HCT116 (cell line): ENCODE data around the gene AGTRAP. TPM values are rescaled to one million over a fixed set of nuclear protein-coding genes. Genes with fewer than 3 reads are reported as not detected.

Source experiments
- ATAC-seq: fragments of 200-7000 bp; cut with Tn5 transposase; 2 replicates; pipeline ENCODE4 v1.9.1; 2020; ENCODE audit warnings: mild to moderate bottlenecking, moderate library complexity
- BruUV-seq: library from RNA; stranded (reverse); fragments of 400-500 nt; replicated peaks from 2 replicates; lab custom pipeline; 2021; lab: Mats Ljungman, UMichigan
- CTCF ChIA-PET: fragments of 300-600 bp; sonication (Branson Sonifier 250); formaldehyde crosslinking; loops from one replicate; lab custom pipeline; 2021; ENCODE audit warnings: antibody characterized with exemption; lab: Charles Lee
- POLR2A ChIA-PET: fragments of 300-600, 350-600 bp; sonication (Branson Sonifier 250); formaldehyde crosslinking; loops from one replicate; lab custom pipeline; 2021; ENCODE audit warnings: antibody characterized with exemption; lab: Charles Lee
- RAD21 ChIA-PET, 2 experiments: fragments of 300-600 bp; sonication (Branson Sonifier 250); formaldehyde crosslinking; loops; one replicate each; lab custom pipeline; 2023; ENCODE audit warnings: low total read pairs in 2 of 2; ENCODE audit not compliant: uncharacterized antibody in 2 of 2, unreplicated experiment in 2 of 2, low non-redundant PET in 1 of 2; lab: Charles Lee
- DNase-seq: peaks from one replicate; pipeline ENCODE4 v3.0.0-alpha.2; 2010; ENCODE audit warnings: low read depth, low spot score
- H2AFZ ChIP-seq: fragments of 200-600 bp; shearing (Covaris generic), sonication (generic); 2 replicates; pipeline ENCODE4 v1.6.1; 2017; ENCODE audit warnings: low read depth, mixed run types, mixed read lengths, antibody characterized with exemption, low read length; ENCODE audit not compliant: poor library complexity, severe bottlenecking
- H3K27ac ChIP-seq: 2 replicates; pipeline ENCODE4 v1.5.1; 2012; ENCODE audit warnings: low read depth, low read length
- H3K27me3 ChIP-seq: fragments of 200-600 bp; sonication (generic); 2 replicates; pipeline ENCODE4 v1.6.1; 2016; ENCODE audit warnings: mixed run types, low read length, mixed read lengths; ENCODE audit not compliant: insufficient read depth
- H3K36me3 ChIP-seq, 2 experiments: fragments of 200-500 bp in 1 of 2; fragments of 200-600 bp in 1 of 2; sonication (Bioruptor generic) in 1 of 2; sonication (generic) in 1 of 2; 2 replicates each; pipeline versions ENCODE4 v1.5.1 to v1.6.1; 2014 to 2016; ENCODE audit warnings: low read length in 2 of 2, inconsistent platforms in 1 of 2, mixed read lengths in 1 of 2, mixed run types in 1 of 2; ENCODE audit not compliant: insufficient read depth in 2 of 2, control insufficient read depth in 1 of 2
- H3K4me1 ChIP-seq, 2 experiments: fragments of 200-600 bp in 1 of 2; sonication (generic) in 1 of 2; 2 replicates each; pipeline versions ENCODE4 v1.5.1 to v1.6.1; 2012 to 2017; ENCODE audit warnings: low read length in 2 of 2, inconsistent platforms in 1 of 2, mild to moderate bottlenecking in 1 of 2, mixed read lengths in 1 of 2, mixed run types in 1 of 2, moderate library complexity in 1 of 2; ENCODE audit not compliant: insufficient read depth in 2 of 2, control insufficient read depth in 1 of 2
- H3K4me2 ChIP-seq: fragments of 200-600 bp; sonication (generic); 2 replicates; pipeline ENCODE4 v1.6.1; 2017; ENCODE audit warnings: mixed run types, low read length, mixed read lengths
- H3K4me3 ChIP-seq, 2 experiments: fragments of 200-600 bp in 1 of 2; sonication (generic) in 1 of 2; replicated peaks in 1 of 2; 2 replicates each; pipeline ENCODE4 v1.5.1; 2011 to 2016; ENCODE audit warnings: low read length in 2 of 2, control low read depth in 1 of 2, low read depth in 1 of 2, mild to moderate bottlenecking in 1 of 2, mixed read lengths in 1 of 2, mixed run types in 1 of 2
- H3K79me2 ChIP-seq: fragments of 200-600 bp; sonication (generic); 2 replicates; pipeline ENCODE4 v1.6.1; 2017; ENCODE audit warnings: mild to moderate bottlenecking, mixed run types, low read length, moderate library complexity, mixed read lengths; ENCODE audit not compliant: insufficient read depth
- H3K9ac ChIP-seq: fragments of 200-600 bp; sonication (generic); 2 replicates; pipeline ENCODE4 v1.6.1; 2016; ENCODE audit warnings: low read length, mixed read lengths
- H3K9me2 ChIP-seq: fragments of 200-600 bp; sonication (generic), shearing (Covaris generic); 2 replicates; pipeline ENCODE4 v1.6.1; 2017; ENCODE audit warnings: mixed run types, mild to moderate bottlenecking, moderate library complexity; ENCODE audit not compliant: insufficient read depth
- H3K9me3 ChIP-seq, 2 experiments: fragments of 200-500 bp in 1 of 2; fragments of 200-600 bp in 1 of 2; sonication (Bioruptor generic) in 1 of 2; sonication (generic) in 1 of 2; 2 replicates each; pipeline ENCODE4 v1.6.1; 2014 to 2017; ENCODE audit warnings: low read length in 2 of 2, mixed read lengths in 2 of 2, inconsistent platforms in 1 of 2, low read depth in 1 of 2, mild to moderate bottlenecking in 1 of 2, mixed run types in 1 of 2, moderate library complexity in 1 of 2; ENCODE audit not compliant: control insufficient read depth in 1 of 2, insufficient read depth in 1 of 2
- H4K20me1 ChIP-seq: fragments of 200-600 bp; sonication (generic), shearing (Covaris generic); 2 replicates; pipeline ENCODE4 v1.6.1; 2017; ENCODE audit warnings: mixed run types, mild to moderate bottlenecking, moderate library complexity; ENCODE audit not compliant: insufficient read depth
- CBX3 ChIP-seq: IDR thresholded peaks from 2 replicates; pipeline ENCODE4 v1.6.1; 2012; ENCODE audit warnings: low read depth
- CEBPB ChIP-seq: IDR thresholded peaks from 2 replicates; pipeline ENCODE4 v1.6.1; 2012; ENCODE audit warnings: low read depth
- EGR1 ChIP-seq: IDR thresholded peaks from 2 replicates; pipeline ENCODE4 v1.6.1; 2012; ENCODE audit warnings: low read depth
- ELF1 ChIP-seq: IDR thresholded peaks from 2 replicates; pipeline ENCODE4 v1.6.1; 2012; ENCODE audit warnings: low read depth, borderline replicate concordance
- EZH2 ChIP-seq: fragments of 200-600 bp; sonication (generic); IDR thresholded peaks from 2 replicates; pipeline ENCODE4 v1.6.1; 2017; ENCODE audit warnings: antibody characterized with exemption, mixed run types
- EZH2phosphoT487 ChIP-seq: fragments of 200-600 bp; IDR thresholded peaks from 2 replicates; pipeline ENCODE4 v1.6.1; 2018; ENCODE audit warnings: antibody characterized with exemption, borderline replicate concordance
- FOSL1 ChIP-seq: IDR thresholded peaks from 2 replicates; pipeline ENCODE4 v1.6.1; 2012; ENCODE audit warnings: low read depth
- JUND ChIP-seq: IDR thresholded peaks from 2 replicates; pipeline ENCODE4 v1.6.1; 2012
- POLR2A ChIP-seq: IDR thresholded peaks from 2 replicates; pipeline ENCODE4 v1.7.0; 2011; ENCODE audit warnings: borderline replicate concordance; ENCODE audit not compliant: insufficient read depth, insufficient read length; ENCODE audit errors: extremely low read depth
- SP1 ChIP-seq: IDR thresholded peaks from 2 replicates; pipeline ENCODE4 v1.6.1; 2012; ENCODE audit warnings: low read depth
- TCF7L2 ChIP-seq: IDR thresholded peaks from 2 replicates; pipeline ENCODE4 v1.7.0; 2011; ENCODE audit warnings: borderline replicate concordance, inconsistent platforms; ENCODE audit not compliant: insufficient read depth, insufficient read length; ENCODE audit errors: extremely low read depth
- YY1 ChIP-seq: IDR thresholded peaks from 2 replicates; pipeline ENCODE4 v1.6.1; 2011; ENCODE audit warnings: low read length, low read depth, moderate library complexity, mild to moderate bottlenecking; ENCODE audit not compliant: insufficient replicate concordance; ENCODE audit errors: extremely low read depth
- ZNF274 ChIP-seq: fragments of 200-500 bp; sonication (Bioruptor generic); IDR thresholded peaks from 2 replicates; pipeline ENCODE4 v1.6.1; 2014; ENCODE audit warnings: mild to moderate bottlenecking, low read depth, low read length, inconsistent platforms
- intact Hi-C: fragments of 100-400 bp; cut with micrococcal nuclease; formaldehyde crosslinking; loops from 2 replicates; pipeline ENCODE4 v1.10.0; 2022
- total RNA-seq: library from RNA; stranded (reverse); gene quantifications from one replicate; pipeline ENCODE4 v1.2.1, GENCODE V29; 2021; ENCODE audit not compliant: unreplicated experiment
- TF ChIP-seq, protein P1 (sequence below), 3 experiments: fragments of 200-600 bp in 1 of 3; sonication (generic) in 1 of 3; IDR thresholded peaks in 2 of 3; conservative IDR thresholded peaks in 1 of 3; 2 replicates each; pipeline ENCODE4 v1.5.1; 2012 to 2017; ENCODE audit warnings: low read depth in 2 of 3, low read length in 2 of 3, antibody characterized with exemption in 1 of 3, borderline replicate concordance in 1 of 3, control low read depth in 1 of 3, mild to moderate bottlenecking in 1 of 3, mixed read lengths in 1 of 3, mixed run types in 1 of 3, moderate library complexity in 1 of 3; ENCODE audit not compliant: insufficient read depth in 1 of 3
- TF ChIP-seq, protein P2 (sequence below): IDR thresholded peaks from 2 replicates; pipeline ENCODE4 v1.6.1; 2012
- TF ChIP-seq, protein P3 (sequence below): IDR thresholded peaks from 2 replicates; pipeline ENCODE4 v1.6.1; 2012
- TF ChIP-seq, protein P4 (sequence below): IDR thresholded peaks from 2 replicates; pipeline ENCODE4 v1.6.1; 2011; ENCODE audit warnings: mild to moderate bottlenecking, low read length, moderate library complexity; ENCODE audit not compliant: insufficient replicate concordance; ENCODE audit errors: extremely low read depth

Gene AGTRAP
- total RNA-seq, 1 experiment from 2014 or later = 49.0 TPM

DNA sequence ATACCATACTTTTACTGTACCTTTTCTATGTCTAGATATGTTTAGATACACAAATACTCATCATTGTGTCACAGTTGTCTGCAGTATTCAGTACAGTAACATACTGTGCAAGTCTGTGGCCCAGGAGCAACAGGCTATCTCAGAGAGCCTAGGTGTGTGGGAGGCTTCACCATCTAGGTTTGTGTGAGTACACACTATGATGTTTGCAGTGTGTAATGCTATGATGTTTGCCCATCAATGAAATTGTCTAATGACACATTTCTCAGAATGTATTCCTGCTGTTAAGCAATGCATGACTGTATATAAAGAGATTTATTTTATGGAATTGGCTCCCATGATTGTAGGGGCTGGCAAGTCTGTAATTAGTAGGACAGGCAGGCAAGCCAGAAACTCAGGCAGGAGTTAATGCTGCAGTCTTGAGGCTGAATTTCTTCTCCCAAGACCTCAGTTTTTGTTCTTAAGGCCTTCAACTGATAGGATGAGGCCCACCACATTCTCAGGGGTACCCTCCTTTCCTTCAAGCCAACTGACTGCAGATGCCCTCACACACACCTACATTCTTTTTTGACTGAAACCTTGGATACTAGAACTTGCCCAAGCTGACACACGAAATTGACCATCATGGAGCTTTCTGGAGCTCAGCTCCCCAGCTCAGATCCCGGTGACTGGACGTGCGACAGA lies 7.7 kb upstream of the AGTRAP start:
- H3K27me3 ChIP-seq = no peaks in the 10 kb centered on the region
- CTCF ChIA-PET = no interaction called here
- no peak overlapping the region for H2AFZ ChIP-seq
- no peak for TF ChIP-seq FOSL1
- TF ChIP-seq EGR1 = no peak
- TF ChIP-seq ZNF274 = no peak
- TF ChIP-seq YY1 = no peak
- TF ChIP-seq, protein P1, sequence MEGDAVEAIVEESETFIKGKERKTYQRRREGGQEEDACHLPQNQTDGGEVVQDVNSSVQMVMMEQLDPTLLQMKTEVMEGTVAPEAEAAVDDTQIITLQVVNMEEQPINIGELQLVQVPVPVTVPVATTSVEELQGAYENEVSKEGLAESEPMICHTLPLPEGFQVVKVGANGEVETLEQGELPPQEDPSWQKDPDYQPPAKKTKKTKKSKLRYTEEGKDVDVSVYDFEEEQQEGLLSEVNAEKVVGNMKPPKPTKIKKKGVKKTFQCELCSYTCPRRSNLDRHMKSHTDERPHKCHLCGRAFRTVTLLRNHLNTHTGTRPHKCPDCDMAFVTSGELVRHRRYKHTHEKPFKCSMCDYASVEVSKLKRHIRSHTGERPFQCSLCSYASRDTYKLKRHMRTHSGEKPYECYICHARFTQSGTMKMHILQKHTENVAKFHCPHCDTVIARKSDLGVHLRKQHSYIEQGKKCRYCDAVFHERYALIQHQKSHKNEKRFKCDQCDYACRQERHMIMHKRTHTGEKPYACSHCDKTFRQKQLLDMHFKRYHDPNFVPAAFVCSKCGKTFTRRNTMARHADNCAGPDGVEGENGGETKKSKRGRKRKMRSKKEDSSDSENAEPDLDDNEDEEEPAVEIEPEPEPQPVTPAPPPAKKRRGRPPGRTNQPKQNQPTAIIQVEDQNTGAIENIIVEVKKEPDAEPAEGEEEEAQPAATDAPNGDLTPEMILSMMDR (IDR thresholded peaks at IDR 0.05 in 2 of 3, conservative IDR thresholded peaks at IDR 0.05 in 1 of 3; ENCODE audit: borderline replicate concordance in 1 of 3, insufficient read depth in 1 of 3, low read depth in 2 of 3, low read length in 2 of 3) = no peak
- TF ChIP-seq CEBPB = no peak
- TF ChIP-seq, protein P2, sequence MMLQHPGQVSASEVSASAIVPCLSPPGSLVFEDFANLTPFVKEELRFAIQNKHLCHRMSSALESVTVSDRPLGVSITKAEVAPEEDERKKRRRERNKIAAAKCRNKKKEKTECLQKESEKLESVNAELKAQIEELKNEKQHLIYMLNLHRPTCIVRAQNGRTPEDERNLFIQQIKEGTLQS = no peak
- no peak for TF ChIP-seq ELF1
- TF ChIP-seq POLR2A = no peak
- TF ChIP-seq CBX3 = no peak
- TF ChIP-seq SP1 = no peak
- no peak for TF ChIP-seq EZH2phosphoT487
- TF ChIP-seq, protein P3, sequence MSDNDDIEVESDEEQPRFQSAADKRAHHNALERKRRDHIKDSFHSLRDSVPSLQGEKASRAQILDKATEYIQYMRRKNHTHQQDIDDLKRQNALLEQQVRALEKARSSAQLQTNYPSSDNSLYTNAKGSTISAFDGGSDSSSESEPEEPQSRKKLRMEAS = no peak
- TF ChIP-seq EZH2 = no peak
- TF ChIP-seq TCF7L2 = no peak
- TF ChIP-seq, protein P4, sequence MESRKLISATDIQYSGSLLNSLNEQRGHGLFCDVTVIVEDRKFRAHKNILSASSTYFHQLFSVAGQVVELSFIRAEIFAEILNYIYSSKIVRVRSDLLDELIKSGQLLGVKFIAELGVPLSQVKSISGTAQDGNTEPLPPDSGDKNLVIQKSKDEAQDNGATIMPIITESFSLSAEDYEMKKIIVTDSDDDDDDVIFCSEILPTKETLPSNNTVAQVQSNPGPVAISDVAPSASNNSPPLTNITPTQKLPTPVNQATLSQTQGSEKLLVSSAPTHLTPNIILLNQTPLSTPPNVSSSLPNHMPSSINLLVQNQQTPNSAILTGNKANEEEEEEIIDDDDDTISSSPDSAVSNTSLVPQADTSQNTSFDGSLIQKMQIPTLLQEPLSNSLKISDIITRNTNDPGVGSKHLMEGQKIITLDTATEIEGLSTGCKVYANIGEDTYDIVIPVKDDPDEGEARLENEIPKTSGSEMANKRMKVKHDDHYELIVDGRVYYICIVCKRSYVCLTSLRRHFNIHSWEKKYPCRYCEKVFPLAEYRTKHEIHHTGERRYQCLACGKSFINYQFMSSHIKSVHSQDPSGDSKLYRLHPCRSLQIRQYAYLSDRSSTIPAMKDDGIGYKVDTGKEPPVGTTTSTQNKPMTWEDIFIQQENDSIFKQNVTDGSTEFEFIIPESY = no peak
- no peak for TF ChIP-seq JUND
- DNase-seq = no peak
- intact Hi-C loops = no loop called here
- H3K4me1 ChIP-seq = peaks cover 0 to 21% of the 10 kb centered on the region in 2 experiments; a peak in 3 of 4 replicates
- no peak overlapping the region for H3K4me2 ChIP-seq
- H4K20me1 ChIP-seq = no peaks in the 10 kb centered on the region
- POLR2A ChIA-PET = no interaction called here
- BruUV-seq = no TSS peak
- no peak for ATAC-seq
- RAD21 ChIA-PET = no interaction called here
- H3K27ac ChIP-seq = no peak overlapping the region
- no peak overlapping the region for H3K9ac ChIP-seq
- no peaks in the 10 kb centered on the region for H3K9me3 ChIP-seq
- H3K79me2 ChIP-seq = no peaks in the 10 kb centered on the region
- H3K4me3 ChIP-seq = no peak overlapping the region
- no peaks in the 10 kb centered on the region for H3K9me2 ChIP-seq
- H3K36me3 ChIP-seq = no peaks in the 10 kb centered on the region
